SU-DHL-6 (cell line): ENCODE results near the gene FAM240A.

Experiments
- CTCF ChIP-seq: fragments of 200-600 bp; sonication (generic); IDR thresholded peaks from one replicate; pipeline ENCODE4 v1.5.1; 2017; ENCODE audit warnings: antibody characterized with exemption, mild to moderate bottlenecking, low read length, moderate library complexity; ENCODE audit not compliant: insufficient read depth, poor library complexity, severe bottlenecking
- EZH2phosphoT487 ChIP-seq: fragments of 200-600 bp; sonication (generic), shearing (Covaris generic); conservative IDR thresholded peaks from 2 replicates; pipeline ENCODE4 v1.6.1; 2018; ENCODE audit warnings: mild to moderate bottlenecking, antibody characterized with exemption, low read length, moderate library complexity, mixed read lengths

GRCh38 chr3:46660543-46661523 is 48.5 kb downstream of the FAM240A start:
- no peak for TF ChIP-seq CTCF
- no peak for TF ChIP-seq EZH2phosphoT487
